ENCODE data around the gene SCAF1.

Gene SCAF1

DNA sequence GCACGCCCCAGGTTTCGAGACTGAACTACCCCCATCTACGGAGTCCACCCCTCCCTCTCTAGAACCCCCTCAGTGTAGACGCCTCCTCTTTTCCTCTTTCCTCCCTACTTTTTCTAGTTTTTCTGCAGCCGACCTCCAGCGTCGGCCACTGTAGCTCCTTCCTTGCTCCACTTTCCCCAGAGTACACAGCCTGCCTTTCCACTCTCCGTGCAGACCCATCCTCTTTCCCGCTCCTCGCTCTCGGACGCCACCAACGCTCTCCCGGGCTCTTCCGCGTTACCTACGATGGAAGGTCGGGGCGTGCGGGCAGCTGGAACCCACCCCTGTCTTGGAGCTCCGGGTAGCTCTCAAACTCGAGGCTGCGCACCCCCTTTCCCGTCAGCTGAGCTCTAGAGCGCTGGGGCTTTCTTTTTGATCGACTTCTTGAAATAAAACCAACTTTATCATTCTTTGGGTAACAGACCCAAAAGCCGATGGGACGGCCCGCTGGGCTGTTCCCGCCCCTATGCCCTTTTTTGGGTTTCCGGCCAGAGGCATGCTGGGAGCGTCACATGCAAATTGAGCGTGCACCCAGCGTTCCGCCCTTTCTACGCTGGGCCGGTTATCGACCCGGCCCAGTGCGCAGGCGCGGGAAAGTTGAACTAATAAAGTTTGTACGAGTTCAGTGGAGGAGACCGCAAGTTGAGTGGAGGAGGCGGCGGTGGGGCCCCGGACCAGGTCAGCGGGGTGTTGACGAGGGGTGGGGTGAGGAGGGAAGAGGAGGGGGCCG lies 23.5 kb downstream of the SCAF1 start, which contains the start of the genes BCL2L12 and IRF3:
BCL2L12 (plus strand) TSS at position 583 of the 769 bp plus-strand sequence. CDS start 760 bp downstream, outside the sequence.
IRF3 (minus strand) TSS at position 507 of the 769 bp plus-strand sequence. CDS start 1,019 bp downstream, outside the sequence.
- peak; percentile 80 for DNase-seq

DNA sequence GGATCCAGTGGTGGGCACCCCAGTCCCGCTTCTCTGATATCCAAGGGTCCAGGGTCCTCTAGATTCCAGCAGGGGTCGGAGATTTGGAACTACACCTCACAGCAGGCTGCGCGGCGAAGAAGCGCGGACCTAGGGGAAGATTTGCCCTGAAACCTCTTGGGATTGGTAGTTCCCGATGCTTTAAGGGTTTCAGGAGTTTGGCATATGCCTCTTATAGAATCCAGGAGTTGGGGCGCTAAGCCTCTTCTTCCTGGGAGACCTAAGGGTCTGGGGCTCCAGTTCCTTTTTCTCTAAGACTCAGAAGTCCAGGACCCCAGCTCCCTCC lies 24.1 kb downstream of the SCAF1 start:
- DNase-seq, result no peak

DNA sequence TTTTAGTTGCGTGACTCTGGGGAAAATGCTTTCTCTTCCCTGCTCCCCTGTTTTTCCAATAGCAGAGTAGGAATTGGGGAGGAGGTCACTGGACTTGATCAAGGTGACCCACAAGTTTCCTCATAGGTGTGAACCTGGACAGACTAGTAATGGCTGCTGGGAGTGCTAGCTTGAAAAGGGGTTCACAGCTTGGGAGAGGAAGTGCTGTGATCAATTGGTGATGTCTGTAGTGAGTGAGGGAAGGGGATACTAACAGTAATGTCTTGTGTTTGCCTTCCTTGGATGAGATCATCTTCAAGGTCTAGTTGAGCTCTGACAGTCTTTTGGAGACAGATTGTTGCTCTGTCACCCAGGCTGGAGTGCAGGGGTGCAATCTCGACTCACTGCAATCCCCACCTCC lies 25.5 kb downstream of the SCAF1 start:
- no peak for DNase-seq

DNA sequence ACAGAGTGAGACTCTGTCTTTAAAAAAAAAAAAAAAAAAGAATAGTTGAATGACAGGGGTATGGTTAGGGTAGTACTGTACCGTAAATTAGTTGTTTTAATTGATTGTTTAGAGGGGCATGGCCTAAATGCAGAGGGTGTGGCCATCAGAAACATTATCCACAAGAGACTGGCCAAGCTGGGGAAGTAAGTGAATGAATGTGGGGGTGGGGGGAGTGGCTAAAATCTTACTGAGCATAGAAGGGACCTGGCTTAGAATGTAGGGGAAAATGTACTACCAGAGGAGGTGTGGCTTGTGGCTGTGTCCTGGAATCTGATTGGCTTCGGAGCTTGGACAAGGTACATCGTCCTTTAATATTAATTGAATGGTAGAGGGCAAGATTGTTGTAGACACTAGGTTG lies 27.5 kb downstream of the SCAF1 start:
- no peak for DNase-seq

DNA sequence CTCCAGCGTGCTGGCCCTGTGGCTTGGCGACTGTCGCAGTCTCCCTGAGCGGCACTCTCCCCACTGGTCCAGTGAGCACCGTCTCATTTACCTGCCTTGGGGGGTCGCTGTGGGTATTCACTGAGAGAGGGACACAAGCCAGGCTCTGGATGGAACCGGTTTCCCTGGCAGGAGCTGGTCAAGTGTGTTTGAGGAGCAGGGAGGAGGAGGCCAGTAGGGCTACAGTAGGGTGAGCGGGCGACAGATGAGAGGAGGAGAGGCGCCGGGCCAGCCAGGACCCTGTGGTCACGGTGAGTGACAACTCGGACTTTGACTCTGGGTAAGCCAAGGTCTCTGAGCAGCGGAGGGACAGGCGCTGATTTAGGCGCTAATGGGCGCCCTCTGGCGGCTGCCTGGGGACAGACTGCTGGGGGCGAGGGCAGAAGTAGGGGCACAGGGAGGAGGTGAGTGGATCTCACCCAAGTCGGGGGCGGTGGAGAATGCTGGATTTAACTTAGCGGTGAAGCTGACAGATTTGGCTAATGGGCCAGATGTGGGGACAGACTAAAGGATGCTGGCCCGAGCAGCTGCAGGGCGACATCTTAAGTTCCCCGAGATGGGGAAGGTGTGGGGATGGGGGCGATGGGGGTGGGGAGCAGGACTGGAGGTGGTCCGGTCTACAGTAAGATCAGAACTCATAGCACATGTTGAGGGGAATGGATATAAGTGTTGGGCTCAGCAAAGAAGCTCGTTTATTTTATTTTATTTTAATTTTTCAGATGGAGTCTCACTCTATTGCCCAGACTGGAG lies 30.3 kb downstream of the SCAF1 start:
- peak; percentile 67 for DNase-seq

DNA sequence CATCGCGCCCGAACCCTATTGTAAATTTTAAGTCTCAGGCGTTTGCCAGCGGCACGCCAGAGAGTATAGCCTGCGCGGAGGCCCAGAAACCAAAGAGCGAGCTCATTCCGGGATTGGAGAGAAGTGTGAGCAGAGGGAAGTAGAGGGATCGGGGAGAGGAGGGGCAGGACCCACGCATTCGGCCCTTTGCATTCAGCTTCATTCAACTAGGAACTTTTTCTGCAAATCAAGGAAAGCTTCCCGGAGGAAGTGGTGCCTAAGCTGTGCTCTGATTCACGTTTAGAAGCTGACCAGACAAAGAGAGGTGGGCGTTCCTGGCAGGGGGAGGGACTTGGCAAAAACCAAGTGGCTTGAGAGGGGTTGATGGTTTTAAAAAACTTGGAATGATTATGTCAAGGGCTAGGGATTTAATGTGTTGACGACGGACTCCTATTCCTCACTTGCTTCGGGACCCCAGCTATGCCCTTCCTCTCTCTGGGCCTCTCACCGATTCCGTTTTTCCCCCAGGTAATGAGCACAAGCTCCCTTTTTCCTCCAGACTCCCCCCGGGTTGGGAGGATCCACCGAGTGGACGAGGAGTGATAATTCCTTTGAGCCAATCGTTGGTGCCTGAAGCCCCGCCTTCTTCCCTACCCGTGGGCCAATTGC lies 34.3 kb downstream of the SCAF1 start:
- DNase-seq, result peak; percentile 60

DNA sequence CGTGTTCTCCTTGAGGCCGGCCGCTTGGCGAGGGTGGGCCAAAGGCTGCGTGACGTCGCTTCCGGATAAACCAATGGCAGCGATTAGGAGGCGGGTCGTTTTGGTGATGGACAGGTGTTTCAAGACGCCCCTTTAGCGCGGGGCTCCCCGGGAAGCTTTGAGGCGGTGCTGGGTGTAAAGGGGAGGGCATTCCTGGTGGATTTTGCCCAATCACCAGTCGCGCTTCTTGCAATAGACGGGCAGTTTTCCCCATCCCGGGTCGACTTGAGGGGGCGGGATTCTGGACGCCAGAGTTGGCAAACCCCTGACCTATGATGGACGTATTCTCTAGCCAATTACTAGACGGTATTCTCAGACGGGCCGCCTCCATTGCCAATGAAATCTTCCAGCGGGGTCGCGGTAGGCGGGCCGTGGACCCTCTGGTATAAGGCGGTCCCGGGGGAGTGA lies 34.8 kb downstream of the SCAF1 start:
- DNase-seq, result peak; percentile 99

DNA sequence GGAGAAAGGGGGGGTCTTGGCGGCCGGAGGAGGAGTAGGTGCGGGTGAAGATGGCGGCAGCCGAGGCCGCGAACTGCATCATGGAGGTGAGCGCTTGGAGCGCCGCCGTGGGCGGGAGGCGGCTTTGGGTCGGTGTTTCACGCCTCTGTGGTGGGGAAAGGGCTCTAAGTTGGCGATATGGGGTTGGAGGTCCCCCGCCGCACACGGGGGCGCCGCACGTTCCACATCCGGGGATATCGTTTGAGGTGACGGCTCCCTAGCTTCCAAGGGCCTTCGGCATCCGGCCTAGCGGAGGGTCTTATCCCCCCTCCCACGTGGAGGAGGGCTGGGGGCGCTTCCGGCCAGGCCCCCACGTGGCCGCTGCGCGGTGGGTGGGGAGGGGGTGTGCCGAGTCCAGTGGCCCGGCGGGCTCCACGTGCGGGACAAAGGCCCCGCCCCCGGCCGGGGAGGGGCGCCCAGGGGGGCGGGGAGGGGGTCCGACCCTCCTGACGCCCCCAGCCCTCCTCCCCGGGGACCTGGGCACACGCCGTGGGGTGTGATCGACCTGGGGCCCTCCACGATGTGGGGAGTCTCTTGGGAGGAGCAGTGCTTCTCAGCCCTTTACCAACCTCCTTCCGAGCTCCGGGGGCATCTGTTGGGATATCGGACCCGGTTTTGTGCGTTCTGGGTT lies 35.4 kb downstream of the SCAF1 start, which contains the start of gene PRMT1:
PRMT1 (plus strand) TSS at position 41 of the 670 bp plus-strand sequence; CDS start at position 51, 10 bp downstream.
- DNase-seq, result no peak

DNA sequence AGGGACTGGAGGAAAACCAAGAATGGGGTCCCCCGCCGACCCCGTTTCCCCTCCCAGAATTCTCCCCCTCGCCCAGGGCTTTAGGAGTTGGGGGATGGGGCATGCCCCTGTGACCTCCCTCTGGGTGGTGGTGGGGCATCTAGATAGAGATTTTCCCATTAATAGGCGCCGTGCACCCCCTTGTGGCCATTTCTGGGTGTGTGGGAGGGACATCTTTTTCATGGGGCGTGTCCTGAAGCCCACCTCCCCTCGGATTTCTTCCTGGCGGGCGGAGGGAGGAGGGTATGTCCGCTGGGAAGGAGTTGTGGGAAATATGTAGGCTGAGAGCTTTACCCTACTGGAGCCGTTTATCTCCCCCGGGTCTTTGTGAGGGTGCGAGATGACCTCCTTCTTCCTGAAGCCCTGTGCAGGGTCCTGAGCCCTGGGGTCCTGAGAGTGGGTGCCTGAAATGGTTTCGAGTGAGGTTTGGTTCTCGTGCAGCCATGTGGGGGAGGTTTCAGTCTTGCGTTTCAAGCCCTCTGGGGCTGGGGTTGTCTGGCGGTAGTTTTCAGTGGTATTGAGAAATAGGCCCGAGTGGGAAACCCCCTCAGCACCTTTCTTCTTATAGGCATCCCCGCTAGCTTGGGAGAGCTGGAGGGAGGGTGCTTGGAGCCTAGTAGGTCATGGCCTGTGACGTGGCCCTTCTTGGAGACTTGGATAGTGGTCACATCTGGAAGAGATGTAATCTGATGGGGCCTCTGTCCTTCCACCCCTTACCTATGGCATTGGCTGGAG lies 36.1 kb downstream of the SCAF1 start:
- peak; percentile 24 for DNase-seq

DNA sequence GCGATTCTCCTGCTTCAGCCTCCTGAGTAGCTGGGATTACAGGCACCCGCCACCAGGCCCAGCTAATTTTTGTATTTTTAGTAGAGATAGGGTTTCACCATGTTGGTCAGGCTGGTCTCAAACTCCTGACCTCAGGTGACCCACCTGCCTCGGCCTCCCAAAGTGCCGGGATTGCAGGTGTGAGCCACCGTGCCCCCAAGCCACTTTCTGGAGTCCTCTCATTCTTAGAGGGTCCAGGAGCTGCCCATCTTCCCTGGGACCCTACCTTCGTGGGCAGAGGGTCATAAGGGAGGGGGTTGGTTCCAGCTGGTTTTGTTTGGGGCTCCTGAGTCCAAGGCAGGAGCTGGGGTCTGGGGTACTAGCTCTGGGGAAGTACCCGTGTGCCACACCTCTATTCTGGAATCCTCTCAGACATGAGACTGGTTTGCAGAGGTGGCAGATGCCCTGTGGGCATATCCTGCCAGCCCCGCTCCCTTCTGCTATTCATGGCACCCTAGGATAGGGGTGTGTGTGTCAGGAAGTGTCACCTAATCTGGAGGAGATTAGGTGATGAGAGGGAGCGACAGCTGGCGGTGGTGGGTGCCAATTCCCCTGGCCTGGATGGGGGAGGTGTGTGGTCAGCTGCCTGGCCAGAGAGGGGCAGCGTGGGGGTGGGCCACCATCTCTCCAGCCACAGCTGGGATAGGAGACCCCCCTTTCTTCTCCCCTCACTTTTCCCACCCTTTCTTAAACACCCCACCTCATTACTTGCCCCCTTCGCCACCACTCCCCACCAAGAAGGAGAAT lies 37.2 kb downstream of the SCAF1 start:
- DNase-seq, result peak; percentile 81

DNA sequence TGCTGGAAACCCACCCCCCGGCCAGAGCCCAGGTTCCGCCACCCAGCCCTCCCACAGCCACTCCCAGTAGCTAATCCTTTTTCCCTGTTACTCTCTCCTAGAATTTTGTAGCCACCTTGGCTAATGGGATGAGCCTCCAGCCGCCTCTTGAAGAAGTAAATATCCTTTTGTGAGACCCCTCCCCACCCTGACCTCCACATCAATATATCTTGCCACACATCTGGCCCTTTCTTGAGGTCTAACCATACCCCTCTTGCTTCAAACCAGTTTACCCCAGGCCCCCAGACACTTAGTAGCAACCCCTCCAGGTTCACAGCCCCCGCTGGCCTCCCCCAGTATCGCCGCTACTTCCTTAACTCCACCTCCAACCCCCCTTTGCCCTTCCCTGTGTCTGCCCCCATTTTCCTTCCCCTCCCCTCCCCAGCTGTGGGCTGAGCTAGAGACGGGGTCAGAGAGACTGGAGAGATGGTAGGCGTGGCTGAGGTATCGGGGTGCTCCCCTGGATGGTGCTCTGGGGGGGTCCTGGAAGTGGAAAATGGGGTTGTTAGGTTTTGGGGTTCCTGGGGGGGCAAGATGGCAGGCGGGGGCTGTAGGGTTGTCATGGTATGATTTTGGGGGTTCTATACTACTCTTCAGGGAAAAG lies 37.9 kb downstream of the SCAF1 start:
- DNase-seq, result peak; percentile 67

DNA sequence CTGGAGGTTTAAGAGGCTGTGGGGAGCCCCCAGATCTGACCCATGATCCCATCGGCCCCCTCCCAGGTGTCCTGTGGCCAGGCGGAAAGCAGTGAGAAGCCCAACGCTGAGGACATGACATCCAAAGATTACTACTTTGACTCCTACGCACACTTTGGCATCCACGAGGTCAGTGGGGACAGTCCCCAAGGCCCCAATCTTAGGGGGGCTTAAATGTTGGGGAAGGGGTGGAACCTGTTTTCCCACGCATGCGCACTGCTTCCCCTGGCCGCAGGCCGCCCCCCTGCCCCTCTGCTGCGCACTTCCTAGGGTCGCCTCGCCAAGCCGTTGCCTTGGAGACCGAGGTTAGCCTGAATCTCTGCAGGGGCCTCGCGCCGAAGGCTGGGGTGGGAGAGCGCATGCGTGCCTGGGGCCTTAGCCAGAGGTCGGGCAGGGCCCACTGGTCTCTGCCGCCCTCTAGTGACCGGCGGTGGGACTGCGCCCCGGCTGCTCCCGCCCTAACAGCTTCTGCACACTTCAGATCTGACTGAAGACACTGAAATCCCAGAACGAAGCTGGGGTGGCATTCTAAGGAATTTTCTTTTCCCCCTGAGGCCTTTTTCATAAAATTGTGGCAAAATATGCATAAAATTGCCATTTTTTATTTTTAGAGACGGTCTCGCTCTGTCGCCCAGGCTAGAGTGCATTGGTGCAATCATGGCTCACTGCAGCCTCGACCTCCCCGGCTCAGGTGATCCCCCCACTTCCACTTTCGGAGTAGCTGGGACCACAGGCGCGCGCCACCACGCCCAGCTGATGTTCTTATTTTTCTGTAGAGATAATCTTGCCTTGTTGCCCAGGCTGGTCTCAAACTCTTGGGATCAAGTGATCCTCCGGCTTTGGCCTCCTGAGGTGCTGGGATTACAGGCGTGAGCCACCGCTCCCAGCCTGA lies 38.7 kb downstream of the SCAF1 start:
- peak; percentile 79 for DNase-seq

DNA sequence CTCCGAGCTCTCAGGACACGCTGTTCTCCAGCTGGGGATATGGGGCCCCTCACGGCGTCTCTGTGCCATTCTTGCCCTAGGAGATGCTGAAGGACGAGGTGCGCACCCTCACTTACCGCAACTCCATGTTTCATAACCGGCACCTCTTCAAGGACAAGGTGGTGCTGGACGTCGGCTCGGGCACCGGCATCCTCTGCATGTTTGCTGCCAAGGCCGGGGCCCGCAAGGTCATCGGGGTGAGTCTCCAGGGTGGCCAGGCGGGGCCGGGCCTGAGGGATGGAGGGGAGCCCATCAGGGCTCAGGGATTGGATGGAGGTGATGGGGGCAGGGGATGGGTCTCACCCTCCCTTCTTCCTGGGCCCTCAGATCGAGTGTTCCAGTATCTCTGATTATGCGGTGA lies 39.8 kb downstream of the SCAF1 start:
- DNase-seq, result no peak

DNA sequence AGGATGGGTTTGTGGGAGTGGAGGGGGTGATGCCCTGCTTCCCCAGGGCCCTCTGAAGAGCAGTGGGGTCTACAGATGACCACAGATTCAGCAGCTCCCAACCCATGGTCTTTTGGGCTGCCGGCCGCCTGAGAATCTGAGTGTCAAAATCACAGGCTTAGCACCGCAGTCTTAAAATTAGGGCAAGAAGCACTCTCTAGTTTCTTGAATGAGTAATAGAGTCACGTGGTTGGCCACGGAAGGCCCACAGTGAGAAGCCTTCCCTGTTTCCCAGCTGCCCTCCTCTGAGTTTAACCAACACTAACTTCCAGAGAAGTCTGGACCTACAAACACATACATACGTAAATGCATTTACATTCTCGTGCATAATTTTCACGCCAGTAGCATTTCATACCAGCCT lies 40.3 kb downstream of the SCAF1 start:
- no peak for DNase-seq

DNA sequence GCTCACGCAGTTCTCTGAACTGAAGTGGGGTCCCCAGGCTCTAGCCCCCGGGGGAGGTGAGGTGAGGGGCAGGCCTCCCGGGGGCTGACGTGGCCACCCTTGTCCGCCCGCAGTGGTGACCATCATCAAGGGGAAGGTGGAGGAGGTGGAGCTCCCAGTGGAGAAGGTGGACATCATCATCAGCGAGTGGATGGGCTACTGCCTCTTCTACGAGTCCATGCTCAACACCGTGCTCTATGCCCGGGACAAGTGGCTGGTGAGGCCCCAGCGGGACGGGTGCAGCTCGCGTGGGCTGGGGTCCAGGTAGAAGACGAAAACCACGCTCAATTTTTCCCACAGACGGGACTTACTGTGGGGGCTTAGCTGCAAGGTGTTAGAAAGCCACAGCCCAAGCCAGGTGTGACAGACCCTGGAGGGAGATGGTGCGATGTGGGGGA lies 41.8 kb downstream of the SCAF1 start:
- no peak for DNase-seq

DNA sequence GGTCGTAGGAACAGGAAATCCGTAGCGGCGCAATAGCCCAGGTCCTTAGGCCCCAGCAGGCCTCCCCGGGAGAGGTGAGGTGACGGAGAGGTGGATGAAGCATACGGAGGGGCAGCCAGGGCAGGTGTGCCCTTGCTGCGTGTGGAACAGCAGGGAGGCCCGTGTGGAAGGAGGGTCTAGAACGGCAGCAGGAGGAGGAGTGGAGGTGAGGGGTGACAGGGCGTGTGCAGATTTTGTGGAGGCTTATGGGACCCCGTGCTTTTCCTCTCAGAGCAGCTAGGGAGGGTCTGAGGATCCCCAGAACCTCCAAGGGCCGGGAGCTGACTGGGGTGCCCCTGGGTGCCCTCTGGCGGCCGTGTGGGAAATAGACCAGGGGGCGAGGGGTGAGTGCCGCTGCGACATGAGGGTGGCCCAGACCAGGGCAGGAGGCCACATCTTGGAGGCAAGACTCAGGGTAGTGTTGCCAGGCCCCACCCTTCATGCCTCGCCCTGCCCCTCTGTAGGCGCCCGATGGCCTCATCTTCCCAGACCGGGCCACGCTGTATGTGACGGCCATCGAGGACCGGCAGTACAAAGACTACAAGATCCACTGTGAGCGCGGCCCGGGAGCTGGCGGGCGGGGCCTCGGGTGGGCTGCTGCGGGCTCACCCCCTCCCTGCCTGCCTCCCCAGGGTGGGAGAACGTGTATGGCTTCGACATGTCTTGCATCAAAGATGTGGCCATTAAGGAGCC lies 42.4 kb downstream of the SCAF1 start:
- DNase-seq, result no peak

DNA sequence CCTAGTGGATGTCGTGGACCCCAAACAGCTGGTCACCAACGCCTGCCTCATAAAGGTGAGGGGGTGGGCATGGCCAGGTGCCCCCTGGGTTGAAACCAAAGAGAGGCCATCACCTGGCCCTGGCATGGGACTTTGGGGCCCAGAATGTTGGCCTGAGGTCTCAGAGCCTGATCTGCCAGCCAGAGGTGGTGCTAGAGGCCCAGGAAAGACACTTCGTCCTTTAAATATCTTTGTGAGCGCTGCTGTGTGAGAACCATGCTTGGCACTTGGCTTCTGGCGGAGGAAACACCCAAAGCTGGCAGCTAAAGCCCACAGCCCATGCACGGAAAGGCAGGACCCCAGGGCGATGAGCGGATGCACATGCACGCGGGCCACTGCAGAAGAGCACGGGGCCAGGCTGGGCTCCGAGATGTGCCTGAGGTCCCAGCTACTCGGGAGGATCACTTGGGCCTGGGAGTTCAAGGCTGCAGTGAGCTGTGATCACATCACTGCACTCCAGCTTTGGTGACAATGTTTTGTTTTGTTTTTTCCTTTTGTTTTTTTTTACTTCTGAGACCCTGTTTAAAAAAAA lies 43.1 kb downstream of the SCAF1 start:
- no peak for DNase-seq

DNA sequence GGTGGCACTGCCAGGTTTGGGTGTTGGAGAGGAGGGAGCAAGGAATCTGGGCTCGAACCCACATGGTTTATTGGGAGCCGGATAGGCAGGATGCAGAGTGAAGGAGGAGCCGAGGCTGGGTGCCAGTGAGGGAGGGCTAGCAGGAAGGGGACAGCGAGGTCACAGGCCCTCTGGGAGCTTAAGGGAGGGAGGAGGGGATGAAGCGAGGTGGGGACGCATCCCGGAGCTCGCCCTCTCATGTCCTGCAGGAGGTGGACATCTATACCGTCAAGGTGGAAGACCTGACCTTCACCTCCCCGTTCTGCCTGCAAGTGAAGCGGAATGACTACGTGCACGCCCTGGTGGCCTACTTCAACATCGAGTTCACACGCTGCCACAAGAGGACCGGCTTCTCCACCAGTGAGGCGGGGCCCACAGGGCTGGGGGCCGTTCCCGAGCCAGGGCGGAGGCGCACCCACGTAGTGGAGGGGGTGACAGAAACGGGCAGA lies 43.9 kb downstream of the SCAF1 start:
- no peak for DNase-seq
